Measurements from ENCODE around the gene ERO1B.

ERO1B gene

GRCh38 chr1:236259043-236259442 is 22.7 kb downstream of the ERO1B start:
- no peaks in the 10 kb centered on the region for H3K4me1 ChIP-seq (ENCODE audit: control insufficient read depth in 5 of 5, insufficient read depth in 5 of 5, low read length in 5 of 5)
- no peak overlapping the region for H3K4me3 ChIP-seq (ENCODE audit: low read depth in 1 of 5, low read length in 5 of 5)
- peaks cover 3 to 39% (median 24%) of the 10 kb centered on the region in 5 donors for H3K9me3 ChIP-seq (ENCODE audit: control insufficient read depth in 5 of 5, low read length in 5 of 5)
- no peak overlapping the region for H3K9ac ChIP-seq (ENCODE audit: low read length in 5 of 5)
- no peak overlapping the region for H3K27ac ChIP-seq (ENCODE audit: low read depth, low read length)
- H3K27me3 ChIP-seq (ENCODE audit: control insufficient read depth in 5 of 5, insufficient read depth in 4 of 5, low read length in 5 of 5): no peaks in the 10 kb centered on the region
- peaks cover 0 to 11% (median 5%) of the 10 kb centered on the region in 5 donors for H3K36me3 ChIP-seq (ENCODE audit: control insufficient read depth in 5 of 5, insufficient read depth in 5 of 5, low read length in 5 of 5)

- H3K4me1 ChIP-seq (ENCODE audit: control insufficient read depth in 5 of 5, insufficient read depth in 5 of 5, low read length in 5 of 5): no peaks in the 10 kb centered on the region
- H3K9me3 ChIP-seq (ENCODE audit: control insufficient read depth in 5 of 5, low read length in 5 of 5): peaks cover 3 to 39% (median 24%) of the 10 kb centered on the region in 5 donors
- H3K4me3 ChIP-seq (ENCODE audit: low read depth in 1 of 5, low read length in 5 of 5): no peak overlapping the region
- H3K27me3 ChIP-seq (ENCODE audit: control insufficient read depth in 5 of 5, insufficient read depth in 4 of 5, low read length in 5 of 5): no peaks in the 10 kb centered on the region
- no peak overlapping the region for H3K27ac ChIP-seq (ENCODE audit: low read depth, low read length)
- no peak overlapping the region for H3K9ac ChIP-seq (ENCODE audit: low read length in 5 of 5)
- peaks cover 0 to 11% (median 5%) of the 10 kb centered on the region in 5 donors for H3K36me3 ChIP-seq (ENCODE audit: control insufficient read depth in 5 of 5, insufficient read depth in 5 of 5, low read length in 5 of 5)
Measured at GRCh38 chr1:236258114-236258622, 23.6 kb downstream of the ERO1B start.

GRCh38 chr1:236257216-236257615 is 24.5 kb downstream of the ERO1B start:
- Histone ChIP-seq H3K27me3 (ENCODE audit: control insufficient read depth in 5 of 5, insufficient read depth in 4 of 5, low read length in 5 of 5) (no peaks in the 10 kb centered on the region), H3K9ac (ENCODE audit: low read length in 5 of 5) (no peak overlapping the region), H3K27ac (ENCODE audit: low read depth, low read length) (no peak overlapping the region), H3K4me3 (ENCODE audit: low read depth in 1 of 5, low read length in 5 of 5) (no peak overlapping the region), H3K9me3 (ENCODE audit: control insufficient read depth in 5 of 5, low read length in 5 of 5) (peaks cover 2 to 37% (median 24%) of the 10 kb centered on the region in 5 donors), H3K4me1 (ENCODE audit: control insufficient read depth in 5 of 5, insufficient read depth in 5 of 5, low read length in 5 of 5) (no peaks in the 10 kb centered on the region), H3K36me3 (ENCODE audit: control insufficient read depth in 5 of 5, insufficient read depth in 5 of 5, low read length in 5 of 5) (peaks cover 0 to 9% (median 3%) of the 10 kb centered on the region in 5 donors)

- Histone ChIP-seq H3K36me3 (ENCODE audit: control insufficient read depth in 5 of 5, insufficient read depth in 5 of 5, low read length in 5 of 5) (peaks cover 0 to 9% (median 0%) of the 10 kb centered on the region in 5 donors), H3K9me3 (ENCODE audit: control insufficient read depth in 5 of 5, low read length in 5 of 5) (peaks cover 0 to 19% (median 9%) of the 10 kb centered on the region in 5 donors), H3K4me1 (ENCODE audit: control insufficient read depth in 5 of 5, insufficient read depth in 5 of 5, low read length in 5 of 5) (no peaks in the 10 kb centered on the region)
Measured at GRCh38 chr1:236253918-236254637, 27.7 kb downstream of the ERO1B start.

GRCh38 chr1:236253119-236253518 is 28.6 kb downstream of the ERO1B start:
- Histone ChIP-seq H3K27me3 (ENCODE audit: control insufficient read depth in 5 of 5, insufficient read depth in 4 of 5, low read length in 5 of 5) (no peaks in the 10 kb centered on the region), H3K36me3 (ENCODE audit: control insufficient read depth in 5 of 5, insufficient read depth in 5 of 5, low read length in 5 of 5) (peaks cover 0 to 12% (median 0%) of the 10 kb centered on the region in 5 donors), H3K27ac (ENCODE audit: low read depth, low read length) (no peak overlapping the region), H3K4me3 (ENCODE audit: low read depth in 1 of 5, low read length in 5 of 5) (no peak overlapping the region), H3K9ac (ENCODE audit: low read length in 5 of 5) (no peak overlapping the region), H3K4me1 (ENCODE audit: control insufficient read depth in 5 of 5, insufficient read depth in 5 of 5, low read length in 5 of 5) (no peaks in the 10 kb centered on the region), H3K9me3 (ENCODE audit: control insufficient read depth in 5 of 5, low read length in 5 of 5) (peaks cover 0 to 10% (median 3%) of the 10 kb centered on the region in 5 donors)

More at GRCh38 chr1:236253918-236254637, 27.7 kb downstream of the ERO1B start:
- H3K27me3 ChIP-seq (ENCODE audit: control insufficient read depth in 5 of 5, insufficient read depth in 4 of 5, low read length in 5 of 5): no peaks in the 10 kb centered on the region
- H3K4me3 ChIP-seq (ENCODE audit: low read depth in 1 of 5, low read length in 5 of 5): no peak overlapping the region
- no peak overlapping the region for H3K9ac ChIP-seq (ENCODE audit: low read length in 5 of 5)
- H3K27ac ChIP-seq (ENCODE audit: low read depth, low read length): no peak overlapping the region

- peaks cover 0 to 14% (median 0%) of the 10 kb centered on the region in 5 donors for H3K36me3 ChIP-seq (ENCODE audit: control insufficient read depth in 5 of 5, insufficient read depth in 5 of 5, low read length in 5 of 5)
- H3K4me1 ChIP-seq (ENCODE audit: control insufficient read depth in 5 of 5, insufficient read depth in 5 of 5, low read length in 5 of 5): no peaks in the 10 kb centered on the region
- H3K9me3 ChIP-seq (ENCODE audit: control insufficient read depth in 5 of 5, low read length in 5 of 5): no peaks in the 10 kb centered on the region
- H3K27me3 ChIP-seq (ENCODE audit: control insufficient read depth in 5 of 5, insufficient read depth in 4 of 5, low read length in 5 of 5): no peaks in the 10 kb centered on the region
- H3K27ac ChIP-seq (ENCODE audit: low read depth, low read length): no peak overlapping the region
- H3K4me3 ChIP-seq (ENCODE audit: low read depth in 1 of 5, low read length in 5 of 5): no peak overlapping the region
- no peak overlapping the region for H3K9ac ChIP-seq (ENCODE audit: low read length in 5 of 5)
Measured at GRCh38 chr1:236251587-236251986, 30.2 kb downstream of the ERO1B start.

- no peak overlapping the region for H3K9ac ChIP-seq (ENCODE audit: low read length in 5 of 5)
- no peaks in the 10 kb centered on the region for H3K9me3 ChIP-seq (ENCODE audit: control insufficient read depth in 5 of 5, low read length in 5 of 5)
- no peaks in the 10 kb centered on the region for H3K4me1 ChIP-seq (ENCODE audit: control insufficient read depth in 5 of 5, insufficient read depth in 5 of 5, low read length in 5 of 5)
- no peak overlapping the region for H3K4me3 ChIP-seq (ENCODE audit: low read depth in 1 of 5, low read length in 5 of 5)
- no peak overlapping the region for H3K27ac ChIP-seq (ENCODE audit: low read depth, low read length)
- peaks cover 0 to 18% (median 7%) of the 10 kb centered on the region in 5 donors for H3K36me3 ChIP-seq (ENCODE audit: control insufficient read depth in 5 of 5, insufficient read depth in 5 of 5, low read length in 5 of 5)
- no peaks in the 10 kb centered on the region for H3K27me3 ChIP-seq (ENCODE audit: control insufficient read depth in 5 of 5, insufficient read depth in 4 of 5, low read length in 5 of 5)
Measured at GRCh38 chr1:236247286-236247685, 34.5 kb downstream of the ERO1B start.

- Histone ChIP-seq H3K27ac (ENCODE audit: low read depth, low read length) (no peak overlapping the region), H3K4me1 (ENCODE audit: control insufficient read depth in 5 of 5, insufficient read depth in 5 of 5, low read length in 5 of 5) (no peaks in the 10 kb centered on the region), H3K36me3 (ENCODE audit: control insufficient read depth in 5 of 5, insufficient read depth in 5 of 5, low read length in 5 of 5) (peaks cover 0 to 10% (median 5%) of the 10 kb centered on the region in 5 donors), H3K4me3 (ENCODE audit: low read depth in 1 of 5, low read length in 5 of 5) (no peak overlapping the region), H3K9ac (ENCODE audit: low read length in 5 of 5) (no peak overlapping the region), H3K27me3 (ENCODE audit: control insufficient read depth in 5 of 5, insufficient read depth in 4 of 5, low read length in 5 of 5) (no peaks in the 10 kb centered on the region), H3K9me3 (ENCODE audit: control insufficient read depth in 5 of 5, low read length in 5 of 5) (no peaks in the 10 kb centered on the region)
Measured at GRCh38 chr1:236242568-236242967, 39.2 kb downstream of the ERO1B start.

- H3K27ac ChIP-seq (ENCODE audit: low read depth, low read length): no peak overlapping the region
- H3K4me1 ChIP-seq (ENCODE audit: control insufficient read depth in 5 of 5, insufficient read depth in 5 of 5, low read length in 5 of 5): no peaks in the 10 kb centered on the region
- H3K9ac ChIP-seq (ENCODE audit: low read length in 5 of 5): no peak overlapping the region
- H3K36me3 ChIP-seq (ENCODE audit: control insufficient read depth in 5 of 5, insufficient read depth in 5 of 5, low read length in 5 of 5): peaks cover 0 to 14% (median 5%) of the 10 kb centered on the region in 5 donors
- H3K9me3 ChIP-seq (ENCODE audit: control insufficient read depth in 5 of 5, low read length in 5 of 5): no peaks in the 10 kb centered on the region
- H3K4me3 ChIP-seq (ENCODE audit: low read depth in 1 of 5, low read length in 5 of 5): no peak overlapping the region
- no peaks in the 10 kb centered on the region for H3K27me3 ChIP-seq (ENCODE audit: control insufficient read depth in 5 of 5, insufficient read depth in 4 of 5, low read length in 5 of 5)
Measured at GRCh38 chr1:236240675-236241074, 41.1 kb downstream of the ERO1B start.

GRCh38 chr1:236239092-236239585 is 42.6 kb downstream of the ERO1B start:
- no peak overlapping the region for H3K4me3 ChIP-seq (ENCODE audit: low read depth in 1 of 5, low read length in 5 of 5)
- peaks cover 3 to 21% (median 11%) of the 10 kb centered on the region in 5 donors for H3K36me3 ChIP-seq (ENCODE audit: control insufficient read depth in 5 of 5, insufficient read depth in 5 of 5, low read length in 5 of 5)
- H3K9me3 ChIP-seq (ENCODE audit: control insufficient read depth in 5 of 5, low read length in 5 of 5): no peaks in the 10 kb centered on the region

More at GRCh38 chr1:236239092-236239585, 42.6 kb downstream of the ERO1B start:
- no peak overlapping the region for H3K9ac ChIP-seq (ENCODE audit: low read length in 5 of 5)
- H3K27ac ChIP-seq (ENCODE audit: low read depth, low read length): no peak overlapping the region
- no peaks in the 10 kb centered on the region for H3K4me1 ChIP-seq (ENCODE audit: control insufficient read depth in 5 of 5, insufficient read depth in 5 of 5, low read length in 5 of 5)
- H3K27me3 ChIP-seq (ENCODE audit: control insufficient read depth in 5 of 5, insufficient read depth in 4 of 5, low read length in 5 of 5): no peaks in the 10 kb centered on the region
